ENCODE data around the gene IMPG1.
"Not testable (repeated sequence)": the region's sequence is repeated elsewhere in the genome, so short reads cannot be mapped to it uniquely, and the experiment has no call there.

IMPG1 gene

DNA sequence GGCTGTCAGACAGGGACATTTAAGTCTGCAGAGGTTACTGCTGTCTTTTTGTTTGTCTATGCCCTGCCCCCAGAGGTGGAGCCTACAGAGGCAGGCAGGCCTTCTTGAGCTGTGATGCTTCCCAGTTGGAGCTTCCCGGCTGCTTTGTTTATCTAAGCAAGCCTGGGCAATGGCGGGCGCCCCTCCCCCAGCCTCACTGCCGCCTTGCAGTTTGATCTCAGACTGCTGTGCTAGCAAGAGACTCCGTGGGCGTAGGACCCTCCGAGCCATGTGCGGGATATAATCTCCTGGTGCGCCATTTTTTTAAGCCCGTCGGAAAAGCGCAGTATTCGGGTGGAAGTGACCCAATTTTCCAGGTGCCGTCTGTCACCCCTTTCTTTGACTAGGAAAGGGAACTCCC lies 167.3 kb downstream of the IMPG1 start:
- not testable (repeated sequence) for H3K4me3 ChIP-seq (ENCODE audit: low read depth, low read length); DNase-seq (ENCODE audit: low read depth)

GRCh38 chr6:75900216-75900615 lies 172.2 kb downstream of the IMPG1 start:
- DNase-seq (ENCODE audit: low read depth), result not testable (repeated sequence)

GRCh38 chr6:75896526-75896925 lies 175.9 kb downstream of the IMPG1 start:
- no peak overlapping the region for H3K4me3 ChIP-seq (ENCODE audit: low read depth, low read length)
- no peak for DNase-seq (ENCODE audit: low read depth)

More at GRCh38 chr6:75900216-75900615, 172.2 kb downstream of the IMPG1 start:
- H3K4me3 ChIP-seq (ENCODE audit: low read depth, low read length), result not testable (repeated sequence)

GRCh38 chr6:75893776-75894152 lies 178.7 kb downstream of the IMPG1 start:
- no peak overlapping the region for H3K4me3 ChIP-seq (ENCODE audit: low read depth, low read length)
- no peak for DNase-seq (ENCODE audit: low read depth)

DNA sequence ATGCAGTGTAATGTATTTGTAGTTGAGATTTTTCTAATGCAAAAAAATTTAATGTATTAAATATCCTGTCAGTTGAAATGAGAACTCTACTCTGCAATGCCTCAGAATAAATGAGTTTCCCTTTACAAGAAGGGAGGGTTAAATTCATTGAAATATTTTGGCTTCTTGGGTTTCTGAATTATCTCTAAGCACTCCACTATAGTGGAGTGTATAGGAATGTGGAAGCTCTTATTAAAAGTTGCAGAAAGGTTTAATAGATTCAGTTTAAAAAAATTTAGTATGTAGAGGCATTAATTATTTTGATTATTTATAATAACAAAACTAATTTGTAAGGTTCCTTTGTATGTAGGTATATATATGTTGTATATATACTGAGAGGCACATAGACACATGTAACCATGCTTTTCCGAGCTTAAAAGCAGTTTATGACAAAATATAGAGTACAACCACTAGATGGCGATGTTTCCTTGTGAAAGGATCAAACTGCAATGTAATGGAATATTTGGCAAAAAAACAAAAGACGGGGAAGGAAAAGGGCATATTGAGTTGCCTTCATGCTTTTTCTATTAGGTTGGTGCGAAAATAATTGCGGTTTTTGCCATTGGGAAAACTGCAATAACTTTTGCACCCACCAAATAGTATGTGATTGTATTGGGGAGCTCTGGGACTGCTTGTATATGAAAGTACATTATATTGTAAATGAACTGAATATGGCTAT lies 179.2 kb downstream of the IMPG1 start:
- DNase-seq (ENCODE audit: low read depth), result peak; percentile 25
- H3K4me3 ChIP-seq (ENCODE audit: low read depth, low read length), result no peak overlapping the region

GRCh38 chr6:75892384-75892783 lies 180.1 kb downstream of the IMPG1 start:
- H3K4me3 ChIP-seq (ENCODE audit: low read depth, low read length), result no peak overlapping the region
- DNase-seq (ENCODE audit: low read depth), result no peak

- no peak overlapping the region for H3K4me3 ChIP-seq (ENCODE audit: low read depth, low read length)
- DNase-seq (ENCODE audit: low read depth), result no peak
These were observed 187.6 kb downstream of the IMPG1 start for GRCh38 chr6:75884822-75885221.

GRCh38 chr6:75882734-75883133 lies 189.7 kb downstream of the IMPG1 start:
- peak; percentile 48 for DNase-seq (ENCODE audit: low read depth)

GRCh38 chr6:75880305-75880704 lies 192.2 kb downstream of the IMPG1 start:
- H3K4me3 ChIP-seq (ENCODE audit: low read depth, low read length), result no peak overlapping the region
- DNase-seq (ENCODE audit: low read depth), result no peak

More at GRCh38 chr6:75882734-75883133, 189.7 kb downstream of the IMPG1 start:
- no peak overlapping the region for H3K4me3 ChIP-seq (ENCODE audit: low read depth, low read length)

DNA sequence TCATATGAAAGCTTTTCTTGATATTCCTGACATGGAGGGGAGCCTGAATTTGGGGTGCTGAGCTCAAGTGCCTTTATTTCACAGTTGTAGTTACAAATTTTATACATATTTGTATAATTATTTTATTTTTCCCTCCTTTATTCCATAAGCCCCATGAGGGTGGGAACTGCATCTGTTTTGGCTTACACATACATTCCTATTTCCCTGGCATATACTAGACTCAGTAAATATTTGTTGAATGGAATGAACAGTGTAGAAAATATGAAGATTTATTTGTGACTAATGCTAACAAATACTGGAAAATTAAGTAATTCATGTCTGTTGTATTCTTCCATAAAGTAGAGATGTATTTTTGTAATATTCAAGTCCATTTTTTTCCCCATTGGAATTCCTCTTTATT lies 196.3 kb downstream of the IMPG1 start:
- no peak overlapping the region for H3K4me3 ChIP-seq (ENCODE audit: low read depth, low read length)
- no peak for DNase-seq (ENCODE audit: low read depth)

DNA sequence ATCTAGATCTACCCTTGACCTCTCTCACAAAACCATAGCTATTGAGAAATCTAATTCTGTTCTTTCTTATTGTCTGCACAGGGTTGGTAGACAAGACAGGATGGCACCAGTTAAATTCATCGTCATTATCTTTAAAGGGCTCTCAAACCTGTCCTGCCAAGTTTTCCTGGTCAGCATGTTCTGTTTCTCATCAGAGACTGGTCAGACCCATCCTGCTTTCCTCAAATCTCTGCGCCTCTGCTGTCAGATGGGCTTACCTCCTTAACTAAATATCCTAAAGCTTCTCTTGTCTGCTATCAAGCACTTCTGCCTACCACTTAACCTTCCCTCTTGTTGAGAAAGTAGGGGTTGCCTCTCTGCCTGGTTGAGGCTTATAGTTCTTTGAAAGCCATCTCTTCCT lies 198.2 kb downstream of the IMPG1 start:
- no peak for DNase-seq (ENCODE audit: low read depth)
- no peak overlapping the region for H3K4me3 ChIP-seq (ENCODE audit: low read depth, low read length)
